Measurements from ENCODE around the gene TRAF3IP1.
"Not testable (repeated sequence)": the region's sequence is repeated elsewhere in the genome, so short reads cannot be mapped to it uniquely, and the experiment has no call there.

The TRAF3IP1 gene

GRCh38 chr2:238320246-238320647 is at the start of gene TRAF3IP1:
TRAF3IP1 (plus strand) TSS chr2:238320518; CDS start chr2:238320663, 145 bp downstream.
- DNase-seq (ENCODE audit: low spot score) = peak; percentile 98

GRCh38 chr2:238270606-238271005 is 49.7 kb upstream of the TRAF3IP1 start:
- DNase-seq (ENCODE audit: low spot score) = no peak

- no peak for DNase-seq (ENCODE audit: low spot score)
Observed at GRCh38 chr2:238271061-238271554, 49.2 kb upstream of the TRAF3IP1 start.

GRCh38 chr2:238271686-238272085 is 48.6 kb upstream of the TRAF3IP1 start:
- DNase-seq (ENCODE audit: low spot score) = not testable (repeated sequence)

GRCh38 chr2:238272156-238272555 is 48.2 kb upstream of the TRAF3IP1 start:
- DNase-seq (ENCODE audit: low spot score) = no peak

GRCh38 chr2:238273433-238273832 is 46.9 kb upstream of the TRAF3IP1 start:
- DNase-seq (ENCODE audit: low spot score) = not testable (repeated sequence)

- DNase-seq (ENCODE audit: low spot score) = no peak
Observed at GRCh38 chr2:238274152-238274865, 46.0 kb upstream of the TRAF3IP1 start.

GRCh38 chr2:238277695-238278094 is 42.6 kb upstream of the TRAF3IP1 start:
- peak; percentile 70 for DNase-seq (ENCODE audit: low spot score)

- DNase-seq (ENCODE audit: low spot score) = no peak
Observed at GRCh38 chr2:238278626-238279323, 41.5 kb upstream of the TRAF3IP1 start.

GRCh38 chr2:238279324-238279682 is 41.0 kb upstream of the TRAF3IP1 start:
- DNase-seq (ENCODE audit: low spot score) = no peak

GRCh38 chr2:238280083-238280825 is 40.1 kb upstream of the TRAF3IP1 start:
- no peak for DNase-seq (ENCODE audit: low spot score)

GRCh38 chr2:238281826-238282480 is 38.4 kb upstream of the TRAF3IP1 start:
- DNase-seq (ENCODE audit: low spot score) = no peak

GRCh38 chr2:238282861-238283738 is 37.2 kb upstream of the TRAF3IP1 start:
- DNase-seq (ENCODE audit: low spot score) = no peak

GRCh38 chr2:238284802-238285515 is 35.4 kb upstream of the TRAF3IP1 start:
- DNase-seq (ENCODE audit: low spot score) = no peak

GRCh38 chr2:238285653-238286082 is 34.6 kb upstream of the TRAF3IP1 start:
- peak; percentile 50 for DNase-seq (ENCODE audit: low spot score)

- no peak for DNase-seq (ENCODE audit: low spot score)
Observed at GRCh38 chr2:238286095-238286494, 34.2 kb upstream of the TRAF3IP1 start.

GRCh38 chr2:238286551-238286950 is 33.8 kb upstream of the TRAF3IP1 start:
- DNase-seq (ENCODE audit: low spot score) = no peak

- DNase-seq (ENCODE audit: low spot score) = no peak
Observed at GRCh38 chr2:238286987-238287736, 33.2 kb upstream of the TRAF3IP1 start.
